Common myeloid progenitor, CD34-positive (primary cell): Measurements from ENCODE around the gene PBX1.

Experiments used
- CTCF ChIA-PET: fragments of 350-600 bp; sonication (Branson Sonifier 250); formaldehyde crosslinking; loops from one replicate; lab custom pipeline; 2021; ENCODE audit warnings: antibody characterized with exemption; lab: Charles Lee
- POLR2A ChIA-PET: fragments of 350-600 bp; sonication (Branson Sonifier 250); formaldehyde crosslinking; loops from one replicate; lab custom pipeline; 2021; ENCODE audit warnings: antibody characterized with exemption; lab: Charles Lee
- DNase-seq, 3 donors: peaks; one replicate each; pipeline versions ENCODE4 v3.0.0 to v3.0.0-alpha.2; 2013
- H3K27ac ChIP-seq, 2 experiments: 1 replicate in 1 of 2; 2 replicates in 1 of 2; pipeline ENCODE4 v1.7.0; 2013; ENCODE audit warnings: inconsistent platforms in 2 of 2, low read length in 2 of 2, mild to moderate bottlenecking in 2 of 2, low read depth in 1 of 2, moderate library complexity in 1 of 2; ENCODE audit not compliant: severe bottlenecking in 2 of 2, insufficient read depth in 1 of 2, poor library complexity in 1 of 2
- H3K27me3 ChIP-seq, 5 experiments: replicated peaks in 2 of 5; 1 replicate in 3 of 5; 2 replicates in 2 of 5; pipeline versions ENCODE4 v1.6.1 to v1.7.0; 2013; ENCODE audit warnings: low read length in 4 of 5, mild to moderate bottlenecking in 2 of 5, moderate library complexity in 2 of 5, inconsistent platforms in 1 of 5; ENCODE audit not compliant: insufficient read depth in 5 of 5, control insufficient read depth in 4 of 5
- H3K36me3 ChIP-seq, 4 experiments: 1 replicate in 2 of 4; 2 replicates in 2 of 4; pipeline versions ENCODE4 v1.6.1 to v1.7.0; 2013; ENCODE audit warnings: low read length in 3 of 4, control low read depth in 1 of 4, mild to moderate bottlenecking in 1 of 4; ENCODE audit not compliant: control insufficient read depth in 4 of 4, insufficient read depth in 4 of 4
- H3K4me1 ChIP-seq, 4 experiments: 1 replicate in 3 of 4; 2 replicates in 1 of 4; pipeline versions ENCODE4 v1.6.1 to v1.7.1; 2013; ENCODE audit warnings: low read length in 3 of 4, mild to moderate bottlenecking in 3 of 4, control low read depth in 1 of 4, inconsistent platforms in 1 of 4, moderate library complexity in 1 of 4; ENCODE audit not compliant: control insufficient read depth in 4 of 4, insufficient read depth in 4 of 4; ENCODE audit errors: control extremely low read depth in 1 of 4
- H3K4me3 ChIP-seq, 7 experiments: 1 replicate in 4 of 7; 2 replicates in 3 of 7; pipeline versions ENCODE4 v1.5.1 to v1.7.0; 2013; ENCODE audit warnings: mild to moderate bottlenecking in 7 of 7, low read length in 6 of 7, moderate library complexity in 6 of 7, inconsistent platforms in 2 of 7, low read depth in 2 of 7, control low read depth in 1 of 7; ENCODE audit not compliant: insufficient read depth in 4 of 7, control insufficient read depth in 1 of 7; ENCODE audit errors: extremely low read depth in 1 of 7
- H3K9me3 ChIP-seq, 5 experiments: 1 replicate in 4 of 5; 2 replicates in 1 of 5; pipeline versions ENCODE4 v1.6.1 to v1.7.1; 2013; ENCODE audit warnings: low read length in 4 of 5, mild to moderate bottlenecking in 2 of 5, inconsistent platforms in 1 of 5, low read depth in 1 of 5, moderate library complexity in 1 of 5; ENCODE audit not compliant: control insufficient read depth in 4 of 5, insufficient read depth in 2 of 5; ENCODE audit errors: control extremely low read depth in 1 of 5
- WGBS: methylation state at CpG from one replicate; pipeline ENCODE4 v1.1.5; 2013; ENCODE audit not compliant: insufficient coverage; 5-methylcytosine and 5-hydroxymethylcytosine counted together

The PBX1 gene

DNA sequence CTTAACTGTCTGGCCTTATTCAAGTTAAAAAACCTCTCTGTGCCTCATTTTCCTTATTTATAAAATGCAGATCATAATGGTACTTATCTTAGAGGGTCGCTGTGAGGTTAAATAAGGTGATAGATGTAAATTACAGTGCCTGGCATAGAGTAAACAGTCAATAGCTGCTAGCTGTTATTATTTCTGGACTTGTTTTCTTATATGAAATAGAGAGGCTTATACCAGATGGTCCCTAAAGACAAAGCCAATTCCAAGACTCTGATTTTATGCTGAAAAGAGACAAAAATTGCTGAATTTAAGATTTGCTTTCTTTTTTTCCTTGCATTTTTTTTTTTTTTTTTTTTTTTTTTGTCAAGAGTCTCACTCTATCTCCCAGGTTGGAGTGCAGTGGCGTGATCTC lies 10.3 kb downstream of the PBX1 start:
- H3K4me3 ChIP-seq: no peak overlapping the region
- POLR2A ChIA-PET: interaction anchor here (0.7 kb wide), 1 partner anchor 9 kb away, joined by 4 read pairs; no protein-coding TSS in a partner anchor
- DNase-seq: no peak
- peaks cover 0 to 3% (median 0%) of the 10 kb centered on the region in 5 experiments for H3K9me3 ChIP-seq
- CTCF ChIA-PET: interaction anchor here (1.4 kb wide), 1 partner anchor 15 kb away, joined by 3 read pairs; no protein-coding TSS in a partner anchor
- no peaks in the 10 kb centered on the region for H3K27me3 ChIP-seq
- H3K36me3 ChIP-seq: peaks cover 0 to 10% (median 4%) of the 10 kb centered on the region in 4 experiments
- WGBS: 100% methylated on average over 2 of the region's 2 CpGs
- no peak overlapping the region for H3K27ac ChIP-seq
- H3K4me1 ChIP-seq: peaks cover 0 to 6% (median 0%) of the 10 kb centered on the region in 4 experiments

DNA sequence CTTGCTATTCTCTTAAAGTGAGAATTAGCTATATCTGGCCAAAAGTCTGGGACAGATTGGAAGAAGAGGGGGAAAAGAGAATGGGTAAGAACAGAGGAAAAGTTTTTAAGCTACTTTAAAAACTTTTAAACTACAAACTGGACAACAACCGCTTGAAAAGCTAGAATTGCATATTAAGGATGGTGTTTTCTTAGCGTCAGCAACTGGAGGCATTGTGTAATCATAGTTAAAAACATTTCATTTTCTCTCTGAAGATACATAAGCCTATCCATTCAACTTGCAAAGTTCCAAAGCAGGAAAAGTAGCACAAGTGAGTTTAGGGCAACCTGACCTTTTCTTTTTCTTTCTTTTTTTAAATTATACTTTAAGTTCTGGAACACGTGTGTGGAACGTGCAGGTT lies 10.9 kb downstream of the PBX1 start:
- WGBS: 100% methylated on average over 2 of the region's 4 CpGs
- Histone ChIP-seq H3K36me3 (peaks cover 0 to 10% (median 4%) of the 10 kb centered on the region in 4 experiments), H3K27ac (no peak overlapping the region), H3K27me3 (no peaks in the 10 kb centered on the region), H3K4me3 (no peak overlapping the region), H3K4me1 (peaks cover 0 to 1% (median 0%) of the 10 kb centered on the region in 4 experiments), H3K9me3 (peaks cover 0 to 3% (median 0%) of the 10 kb centered on the region in 5 experiments)
- ChIA-PET CTCF (interaction anchor here (1.4 kb wide), 1 partner anchor 14 kb away, joined by 3 read pairs; no protein-coding TSS in a partner anchor), POLR2A (no interaction called here)
- DNase-seq: no peak

DNA sequence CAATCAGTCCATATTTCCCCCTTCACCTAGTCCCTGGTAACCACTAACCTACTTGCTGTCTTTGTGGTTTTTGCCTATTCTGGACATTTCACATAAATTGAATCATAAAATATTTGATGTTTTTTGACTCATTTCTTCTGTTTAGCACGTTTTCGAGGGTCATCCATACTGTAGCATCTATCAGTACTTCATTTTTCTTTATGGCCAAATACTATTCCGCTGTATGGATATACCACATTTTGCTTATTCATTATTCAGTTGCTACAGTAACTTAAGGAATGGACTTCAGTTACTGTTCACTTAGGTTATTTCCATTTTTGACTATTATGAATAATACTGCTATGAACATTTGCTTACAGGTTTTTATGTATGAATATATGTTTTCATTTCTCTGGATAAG lies 12.3 kb downstream of the PBX1 start:
- H3K36me3 ChIP-seq: peaks cover 0 to 8% (median 6%) of the 10 kb centered on the region in 4 experiments
- 100% methylated on average over 1 of the region's 3 CpGs for WGBS
- H3K4me3 ChIP-seq: no peak overlapping the region
- peaks cover 0 to 3% (median 0%) of the 10 kb centered on the region in 5 experiments for H3K9me3 ChIP-seq
- CTCF ChIA-PET: interaction anchor here (1.7 kb wide), 1 partner anchor 10 kb away, joined by 5 read pairs; no protein-coding TSS in a partner anchor
- no peaks in the 10 kb centered on the region for H3K4me1 ChIP-seq
- no peaks in the 10 kb centered on the region for H3K27me3 ChIP-seq
- DNase-seq: no peak
- POLR2A ChIA-PET: no interaction called here
- H3K27ac ChIP-seq: no peak overlapping the region

DNA sequence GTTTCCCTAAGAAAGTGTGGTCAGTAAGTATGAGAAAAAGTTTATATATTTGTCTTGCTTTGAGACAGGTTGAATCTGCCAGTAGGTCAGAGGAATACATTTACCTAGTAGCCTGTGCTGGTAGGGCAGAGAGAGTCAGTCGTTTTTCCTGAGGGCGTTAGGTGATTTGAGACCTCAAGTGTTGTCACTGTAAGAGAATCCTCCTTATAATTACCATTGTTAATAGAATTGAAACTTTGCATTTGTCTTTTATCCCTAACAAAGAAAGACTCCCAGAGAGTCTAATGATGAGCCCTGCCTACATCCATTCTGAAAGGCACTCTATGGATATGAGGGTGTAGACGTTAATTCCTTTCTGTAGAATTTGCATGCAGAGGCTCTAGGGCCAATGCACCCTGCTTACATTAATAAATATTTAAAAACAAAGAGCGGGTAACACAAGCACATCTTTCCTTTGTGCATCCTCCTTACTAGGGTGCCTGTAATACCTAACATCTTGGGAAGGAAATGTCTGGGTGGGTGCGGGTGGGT lies 16.4 kb downstream of the PBX1 start:
- WGBS: 90% methylated on average over 2 of the region's 5 CpGs
- POLR2A ChIA-PET: no interaction called here
- peaks cover 0 to 9% (median 0%) of the 10 kb centered on the region in 4 experiments for H3K4me1 ChIP-seq

DNA sequence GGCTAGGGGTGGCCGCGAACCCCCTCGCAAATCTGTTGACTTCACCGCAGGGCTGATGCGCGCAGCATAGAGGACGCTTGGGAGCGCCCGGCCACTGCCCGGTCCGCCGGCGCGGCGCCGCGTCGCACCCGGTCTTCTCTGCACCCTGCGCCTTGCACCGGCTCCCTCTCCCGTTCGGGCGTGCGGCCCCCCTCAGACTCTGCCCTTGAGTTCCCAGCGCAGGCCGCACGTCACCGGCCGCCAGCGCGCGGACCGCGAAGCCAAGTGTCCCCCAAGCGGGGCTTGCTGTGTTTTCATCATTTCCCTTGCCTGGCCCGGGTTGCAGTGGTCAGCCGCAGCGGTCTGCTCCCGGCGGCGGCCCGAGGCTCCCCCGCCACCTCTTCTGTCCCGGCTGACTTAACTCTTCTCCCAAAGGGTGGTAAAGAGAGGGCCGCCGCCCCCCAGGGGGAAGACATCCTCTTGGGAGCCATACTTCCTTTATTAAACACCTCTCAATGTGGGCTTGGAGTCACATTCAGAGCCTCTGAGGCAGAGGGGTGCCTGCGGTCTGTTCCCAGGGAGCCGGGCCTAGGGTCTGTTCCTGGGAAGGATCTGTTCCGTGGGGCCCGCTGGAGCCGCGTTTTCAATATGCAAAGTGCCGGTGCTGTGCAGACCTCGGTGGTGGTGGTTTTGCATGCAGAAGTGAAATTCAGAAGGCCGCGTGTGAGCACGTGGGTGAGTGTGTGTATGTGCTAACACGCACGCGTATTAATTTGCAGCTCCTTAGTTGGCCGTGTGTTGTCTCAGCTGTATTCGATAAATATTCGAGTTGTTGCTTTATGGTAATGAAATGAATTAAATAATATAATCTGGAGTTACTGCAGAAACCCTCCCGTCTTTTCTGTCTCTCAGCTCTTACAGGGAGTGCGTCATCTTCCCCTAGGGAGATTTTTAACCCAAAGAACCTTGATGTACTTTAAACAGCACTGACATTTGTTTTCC lies 17.6 kb downstream of the PBX1 start:
- H3K9me3 ChIP-seq: no peaks in the 10 kb centered on the region
- no peak for DNase-seq
- peaks cover 0 to 9% (median 0%) of the 10 kb centered on the region in 4 experiments for H3K4me1 ChIP-seq
- peaks cover 0 to 6% (median 2%) of the 10 kb centered on the region in 4 experiments for H3K36me3 ChIP-seq
- CTCF ChIA-PET: interaction anchor here (0.6 to 0.8 kb wide), 2 partner anchors 11 to 221 kb away, joined by 3 read pairs; no protein-coding TSS in a partner anchor
- WGBS: 96% methylated on average over 55 of the region's 66 CpGs
- no peak overlapping the region for H3K4me3 ChIP-seq
- H3K27me3 ChIP-seq: no peaks in the 10 kb centered on the region
- H3K27ac ChIP-seq: no peak overlapping the region
- POLR2A ChIA-PET: no interaction called here

More for the DNA sequence above, 16.4 kb downstream of the PBX1 start:
- CTCF ChIA-PET: no interaction called here
- H3K27me3 ChIP-seq: no peaks in the 10 kb centered on the region
- peaks cover 0 to 3% (median 0%) of the 10 kb centered on the region in 5 experiments for H3K9me3 ChIP-seq
- H3K36me3 ChIP-seq: peaks cover 0 to 8% (median 2%) of the 10 kb centered on the region in 4 experiments
- no peak overlapping the region for H3K4me3 ChIP-seq
- no peak for DNase-seq
- no peak overlapping the region for H3K27ac ChIP-seq

DNA sequence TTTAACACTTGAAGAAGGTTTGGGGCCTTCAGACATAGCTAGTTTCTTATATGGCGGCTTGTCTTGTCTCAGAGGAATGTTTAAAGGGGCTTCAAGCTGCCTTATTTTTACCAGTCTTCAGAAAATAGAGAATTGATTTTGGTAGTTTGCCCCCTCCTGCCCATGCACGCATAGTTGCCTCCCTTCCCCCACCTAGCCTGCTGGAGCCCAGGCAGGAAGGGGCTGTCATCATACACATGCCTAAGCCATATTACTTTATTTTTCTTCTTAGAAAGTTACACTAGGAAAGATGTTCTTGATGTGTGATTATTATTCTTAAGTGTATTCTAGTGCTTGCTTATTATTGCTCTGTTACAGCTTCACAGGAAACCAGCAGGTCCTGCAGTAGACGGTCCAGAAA lies 18.3 kb downstream of the PBX1 start:
- peaks cover 0 to 6% (median 4%) of the 10 kb centered on the region in 4 experiments for H3K36me3 ChIP-seq
- H3K9me3 ChIP-seq: no peaks in the 10 kb centered on the region
- peaks cover 0 to 9% (median 0%) of the 10 kb centered on the region in 4 experiments for H3K4me1 ChIP-seq
- no peak for DNase-seq
- ChIA-PET CTCF (interaction anchor here (0.6 to 0.8 kb wide), 2 partner anchors 10 to 220 kb away, joined by 3 read pairs; no protein-coding TSS in a partner anchor), POLR2A (no interaction called here)
- no peaks in the 10 kb centered on the region for H3K27me3 ChIP-seq
- WGBS: no CpG with 5 or more reads among the region's 3 CpGs
- no peak overlapping the region for H3K27ac ChIP-seq
- H3K4me3 ChIP-seq: no peak overlapping the region
